ENCODE results near the gene RMI1. TPM values are rescaled to one million over a fixed set of nuclear protein-coding genes. Genes with fewer than 3 reads are reported as not detected.

RMI1 gene
- 10 to 100 TPM; 25.0 to 25.5 TPM for total RNA-seq

- ChIA-PET POLR2A (interaction anchor here (0.7 to 2.3 kb wide), 11 partner anchors 15 to 356 kb away, joined by 3 to 12 read pairs (median 4); partner anchors contain the start of genes KIF27 and UBQLN1), CTCF (interaction anchor here (0.7 to 1.9 kb wide), 5 partner anchors 60 to 357 kb away, joined by 3 to 6 read pairs (median 4); partner anchors contain the start of genes IDNK and KIF27)
- ATAC-seq (peak; percentile 78), DNase-seq (peak; percentile 100)
- Mint-ChIP-seq H3K9me3 (ENCODE audit: low read depth) (no peaks in the 10 kb centered on the region), H3K27ac (peak within 1 kb of the TSS; percentile 99), H3K27me3 (no peaks in the 10 kb centered on the region), H3K4me3 (peak within 1 kb of the TSS; percentile 100), H3K36me3 (ENCODE audit: low read depth) (peaks cover 57% of the 10 kb centered on the region), H3K4me1 (peaks cover 37% of the 10 kb centered on the region)
- intact Hi-C loops (cut with DNase I, micrococcal nuclease): loop anchor here (1.0 to 2.0 kb wide), 9 partner anchors 24 to 1960 kb away; partner anchors contain the start of genes KIF27 (in 2 of the 2), UBQLN1 (in 2 of the 2), GKAP1 (in 1 of the 2) and IDNK (in 1 of the 2)
Observed at GRCh38 chr9:83980395-83981125, at the start of gene RMI1. Gene RMI1 (plus strand): TSS chr9:83980805. CDS start chr9:84000987, 20,182 bp downstream.

DNA sequence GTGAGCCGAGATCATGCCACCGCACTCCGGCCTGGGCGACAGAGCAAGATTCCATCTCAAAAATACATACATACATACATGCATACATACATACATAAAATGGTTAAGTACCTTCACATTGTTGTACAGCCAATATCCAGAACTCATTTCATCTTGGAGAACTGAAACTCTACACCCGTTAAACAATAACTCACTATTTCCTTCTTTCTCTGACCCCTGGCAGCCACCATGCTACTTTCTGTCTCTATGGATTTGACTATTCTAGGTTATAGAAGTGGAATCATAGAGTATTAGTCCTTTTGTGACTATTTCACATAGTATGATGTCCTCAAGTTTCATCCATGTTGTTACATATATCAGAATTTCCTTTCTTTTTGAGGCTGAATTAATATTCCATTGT is 49.7 kb upstream of the RMI1 start:
- intact Hi-C loops (cut with DNase I, micrococcal nuclease): no loop called here
- Mint-ChIP-seq H3K9me3 (ENCODE audit: low read depth) (no peaks in the 10 kb centered on the region), H3K36me3 (ENCODE audit: low read depth) (no peaks in the 10 kb centered on the region), H3K4me1 (peaks cover 12% of the 10 kb centered on the region), H3K27ac (no peak overlapping the region), H3K27me3 (no peaks in the 10 kb centered on the region), H3K4me3 (no peak overlapping the region)
- CTCF ChIA-PET: interaction anchor here (2.0 kb wide), 1 partner anchor 9 kb away, joined by 7 read pairs; the partner anchor contains the start of gene KIF27
- ATAC-seq (no peak), DNase-seq (no peak)
- POLR2A ChIA-PET: no interaction called here

GRCh38 chr9:83932011-83932410 is 48.6 kb upstream of the RMI1 start:
- H3K4me3 Mint-ChIP-seq: no peak overlapping the region
- DNase-seq: no peak
- no peaks in the 10 kb centered on the region for H3K36me3 Mint-ChIP-seq (ENCODE audit: low read depth)
- intact Hi-C loops (cut with DNase I, micrococcal nuclease): no loop called here
- H3K9me3 Mint-ChIP-seq (ENCODE audit: low read depth): no peaks in the 10 kb centered on the region
- peaks cover 12% of the 10 kb centered on the region for H3K4me1 Mint-ChIP-seq
- H3K27me3 Mint-ChIP-seq: no peaks in the 10 kb centered on the region
- ChIA-PET POLR2A (no interaction called here), CTCF (interaction anchor here (1.0 to 2.0 kb wide), 2 partner anchors 10 to 11 kb away, joined by 3 to 7 read pairs; partner anchors contain the start of gene KIF27)
- ATAC-seq: no peak
- H3K27ac Mint-ChIP-seq: no peak overlapping the region

DNA sequence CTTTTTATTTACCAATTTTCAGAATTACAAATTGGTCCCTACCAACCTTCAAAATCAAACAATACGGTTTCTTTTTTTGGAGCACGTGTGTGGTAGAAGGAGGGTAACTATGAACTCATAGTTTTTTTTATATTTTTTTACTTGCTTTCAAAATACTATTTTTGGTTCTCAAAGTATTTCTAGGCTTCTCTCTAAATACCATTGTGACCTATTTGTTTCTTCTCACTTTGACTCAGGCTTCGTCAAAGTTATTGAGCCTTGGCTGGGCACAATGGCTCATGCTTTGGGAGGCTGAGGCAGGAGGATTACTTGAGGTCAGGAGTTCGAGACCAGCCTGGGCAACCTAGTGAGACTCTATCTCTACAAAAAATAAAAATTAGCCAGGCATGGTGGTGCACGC is 47.8 kb upstream of the RMI1 start:
- H3K9me3 Mint-ChIP-seq (ENCODE audit: low read depth): no peaks in the 10 kb centered on the region
- ChIA-PET POLR2A (no interaction called here), CTCF (interaction anchor here (0.6 to 1.0 kb wide), 3 partner anchors 12 to 311 kb away, joined by 3 to 4 read pairs (median 3); no protein-coding TSS in a partner anchor)
- H3K27me3 Mint-ChIP-seq: no peaks in the 10 kb centered on the region
- ATAC-seq: no peak
- H3K36me3 Mint-ChIP-seq (ENCODE audit: low read depth): peaks cover 1% of the 10 kb centered on the region
- H3K27ac Mint-ChIP-seq: no peak overlapping the region
- intact Hi-C loops (cut with DNase I, micrococcal nuclease): no loop called here
- H3K4me1 Mint-ChIP-seq: peaks cover 12% of the 10 kb centered on the region
- DNase-seq: no peak
- H3K4me3 Mint-ChIP-seq: no peak overlapping the region

- Mint-ChIP-seq H3K4me1 (peaks cover 12% of the 10 kb centered on the region), H3K27me3 (no peaks in the 10 kb centered on the region), H3K4me3 (no peak overlapping the region), H3K27ac (no peak overlapping the region), H3K9me3 (ENCODE audit: low read depth) (no peaks in the 10 kb centered on the region), H3K36me3 (ENCODE audit: low read depth) (peaks cover 3% of the 10 kb centered on the region)
- CTCF ChIA-PET: interaction anchor here (0.7 kb wide), 1 partner anchor 12 kb away, joined by 3 read pairs; the partner anchor contains the start of gene KIF27
- no peak for ATAC-seq
- intact Hi-C loops (cut with DNase I, micrococcal nuclease): no loop called here
- POLR2A ChIA-PET: no interaction called here
- DNase-seq: no peak
Observed at GRCh38 chr9:83933790-83934189, 46.8 kb upstream of the RMI1 start.

GRCh38 chr9:83934569-83935275 is 45.9 kb upstream of the RMI1 start:
- POLR2A ChIA-PET: no interaction called here
- CTCF ChIA-PET: interaction anchor here (0.5 kb wide), 1 partner anchor 1351 kb away, joined by 3 read pairs; no protein-coding TSS in a partner anchor
- ATAC-seq (no peak), DNase-seq (no peak)
- no peaks in the 10 kb centered on the region for H3K27me3 Mint-ChIP-seq
- no peak overlapping the region for H3K4me3 Mint-ChIP-seq
- intact Hi-C loops (cut with DNase I, micrococcal nuclease): no loop called here
- H3K9me3 Mint-ChIP-seq (ENCODE audit: low read depth): no peaks in the 10 kb centered on the region
- H3K4me1 Mint-ChIP-seq: peaks cover 12% of the 10 kb centered on the region
- H3K36me3 Mint-ChIP-seq (ENCODE audit: low read depth): peaks cover 8% of the 10 kb centered on the region
- H3K27ac Mint-ChIP-seq: no peak overlapping the region

DNA sequence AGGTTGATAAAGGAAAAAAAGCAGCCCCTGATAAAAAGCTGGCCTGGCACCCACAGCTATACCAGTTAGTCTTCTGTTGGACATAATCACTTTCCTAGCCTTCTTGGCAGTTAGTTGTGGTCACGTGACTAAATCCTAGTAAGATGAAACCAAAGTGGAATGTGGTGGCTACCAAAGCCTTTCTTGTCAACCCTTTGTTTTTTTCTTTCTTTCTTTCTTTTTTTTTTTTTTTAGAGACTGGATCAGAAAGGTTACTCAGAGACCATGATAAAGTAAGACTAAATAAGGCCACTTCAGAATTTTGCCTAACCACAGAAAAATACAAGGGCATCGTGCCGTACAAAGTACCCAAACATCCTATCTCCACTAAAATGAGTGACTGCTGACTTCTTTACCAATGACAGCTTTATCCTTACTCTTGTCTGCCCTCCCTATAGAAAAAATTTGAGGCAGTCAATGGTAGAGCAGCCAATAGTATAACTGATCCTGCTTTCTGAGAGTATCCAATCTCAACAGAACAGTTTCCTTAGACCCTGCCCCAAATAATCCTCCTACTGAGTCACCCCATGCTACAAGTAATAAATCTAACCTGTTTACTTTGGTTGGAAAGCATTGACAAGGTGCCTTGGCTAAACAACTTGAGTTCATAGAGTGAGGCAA is 45.2 kb upstream of the RMI1 start:
- CTCF ChIA-PET: interaction anchor here (0.5 kb wide), 1 partner anchor 1350 kb away, joined by 3 read pairs; no protein-coding TSS in a partner anchor
- peaks cover 9% of the 10 kb centered on the region for H3K36me3 Mint-ChIP-seq (ENCODE audit: low read depth)
- no peak overlapping the region for H3K4me3 Mint-ChIP-seq
- ATAC-seq (no peak), DNase-seq (no peak)
- no peaks in the 10 kb centered on the region for H3K9me3 Mint-ChIP-seq (ENCODE audit: low read depth)
- POLR2A ChIA-PET: no interaction called here
- H3K4me1 Mint-ChIP-seq: peaks cover 12% of the 10 kb centered on the region
- intact Hi-C loops (cut with DNase I, micrococcal nuclease): no loop called here
- no peaks in the 10 kb centered on the region for H3K27me3 Mint-ChIP-seq
- no peak overlapping the region for H3K27ac Mint-ChIP-seq

DNA sequence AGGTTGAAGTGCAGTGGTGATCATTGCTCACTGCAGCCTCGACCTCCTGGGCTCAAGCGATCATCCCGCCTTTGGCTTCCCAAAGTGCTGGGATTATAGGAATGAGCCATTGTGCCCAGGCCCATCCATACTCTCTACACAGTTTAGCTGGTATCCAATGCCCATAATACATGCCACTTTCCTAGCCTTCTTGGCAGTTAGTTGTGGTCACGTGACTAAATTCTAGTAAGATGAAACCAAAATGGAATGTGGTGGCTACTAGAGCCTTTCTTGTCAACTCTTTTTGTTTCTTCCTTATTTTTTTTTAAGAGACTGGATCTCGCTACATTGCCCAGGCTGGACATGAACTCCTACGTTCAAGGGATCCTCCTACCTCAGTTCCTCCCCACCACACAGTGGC is 44.1 kb upstream of the RMI1 start:
- POLR2A ChIA-PET: no interaction called here
- no peak overlapping the region for H3K4me3 Mint-ChIP-seq
- DNase-seq: no peak
- H3K27me3 Mint-ChIP-seq: no peaks in the 10 kb centered on the region
- peaks cover 16% of the 10 kb centered on the region for H3K36me3 Mint-ChIP-seq (ENCODE audit: low read depth)
- no peak for ATAC-seq
- no peaks in the 10 kb centered on the region for H3K9me3 Mint-ChIP-seq (ENCODE audit: low read depth)
- intact Hi-C loops (cut with DNase I, micrococcal nuclease): no loop called here
- peaks cover 7% of the 10 kb centered on the region for H3K4me1 Mint-ChIP-seq
- no peak overlapping the region for H3K27ac Mint-ChIP-seq
- CTCF ChIA-PET: interaction anchor here (0.7 to 2.2 kb wide), 4 partner anchors 14 to 324 kb away, joined by 3 to 17 read pairs (median 5); no protein-coding TSS in a partner anchor

DNA sequence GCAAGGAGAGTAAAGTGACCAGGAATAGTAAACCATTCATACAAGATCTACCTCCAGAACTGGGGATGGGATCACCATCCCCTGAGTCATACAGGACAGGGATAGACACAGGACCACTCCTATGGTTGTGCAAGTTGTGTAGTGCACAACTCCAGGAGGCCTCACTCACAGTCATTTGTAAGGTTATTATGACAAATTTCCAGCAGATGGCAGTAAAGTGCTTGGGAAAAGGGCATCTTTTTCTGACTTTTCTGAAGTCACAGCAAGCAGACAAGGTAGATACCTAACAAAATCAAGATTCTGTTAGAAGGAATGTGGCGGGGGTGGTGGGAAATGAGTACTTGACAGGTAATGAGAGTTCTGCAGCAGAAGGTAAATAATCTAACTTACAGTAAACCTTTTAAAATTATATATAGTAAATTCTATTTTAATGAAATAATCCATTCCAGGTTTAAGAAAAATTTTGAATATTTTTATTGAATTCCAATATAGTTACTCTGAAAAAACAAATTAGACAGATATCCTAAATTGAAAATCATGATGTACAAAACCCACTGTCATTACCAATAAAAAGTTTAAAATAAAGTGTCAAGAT is 42.6 kb upstream of the RMI1 start:
- peak; percentile 63 for ATAC-seq
- CTCF ChIA-PET: interaction anchor here (0.8 to 2.2 kb wide), 10 partner anchors 8 to 378 kb away, joined by 3 to 17 read pairs (median 5); no protein-coding TSS in a partner anchor
- intact Hi-C loops (cut with DNase I, micrococcal nuclease): loop anchor here (1.0 kb wide), 3 partner anchors 235 to 377 kb away; no protein-coding TSS in a partner anchor

DNA sequence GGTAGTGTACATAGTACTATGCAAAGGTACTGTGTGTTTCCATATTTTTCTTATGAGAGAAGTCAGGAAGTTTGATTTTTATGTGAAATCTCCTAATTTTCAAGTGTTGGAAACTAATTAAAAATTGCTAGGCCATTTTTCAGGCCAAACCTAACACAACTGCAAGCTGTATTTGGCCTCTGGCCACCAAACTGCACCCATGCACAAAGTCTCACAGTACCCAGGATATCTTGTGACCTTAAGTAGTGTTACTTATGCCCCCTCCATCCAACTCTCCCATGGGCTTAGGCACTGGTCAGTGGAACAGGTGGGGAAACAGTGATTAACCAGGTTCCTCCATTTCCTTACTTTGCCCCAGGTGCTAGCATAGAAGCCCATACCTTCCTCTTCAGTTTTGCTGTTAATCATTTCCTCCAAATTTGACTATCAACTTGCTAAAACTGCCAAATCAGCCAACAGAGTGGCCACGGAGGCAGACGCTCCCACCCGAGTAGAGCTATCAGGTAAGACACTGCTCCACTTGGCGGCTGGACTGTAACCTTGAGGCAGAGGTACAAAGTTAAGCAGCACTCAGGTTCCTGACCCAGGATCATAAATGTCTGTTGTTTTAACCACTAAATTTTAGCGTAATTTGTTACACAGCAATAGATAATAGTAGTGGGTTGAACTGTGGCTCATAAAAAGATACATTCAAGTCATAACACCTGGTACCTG is 39.9 kb upstream of the RMI1 start:
- H3K36me3 Mint-ChIP-seq (ENCODE audit: low read depth): peaks cover 33% of the 10 kb centered on the region
- DNase-seq (no peak), ATAC-seq (no peak)
- intact Hi-C loops (cut with DNase I, micrococcal nuclease): no loop called here
- no peak overlapping the region for H3K27ac Mint-ChIP-seq
- ChIA-PET POLR2A (no interaction called here), CTCF (interaction anchor here (0.6 to 1.8 kb wide), 3 partner anchors 17 to 342 kb away, joined by 3 to 5 read pairs (median 3); no protein-coding TSS in a partner anchor)
- H3K4me3 Mint-ChIP-seq: no peak overlapping the region
- no peaks in the 10 kb centered on the region for H3K27me3 Mint-ChIP-seq
- H3K9me3 Mint-ChIP-seq (ENCODE audit: low read depth): no peaks in the 10 kb centered on the region
- H3K4me1 Mint-ChIP-seq: no peaks in the 10 kb centered on the region

More for the DNA sequence above, 42.6 kb upstream of the RMI1 start:
- Mint-ChIP-seq H3K27ac (no peak overlapping the region), H3K36me3 (ENCODE audit: low read depth) (peaks cover 22% of the 10 kb centered on the region), H3K9me3 (ENCODE audit: low read depth) (no peaks in the 10 kb centered on the region), H3K4me3 (no peak overlapping the region), H3K27me3 (no peaks in the 10 kb centered on the region), H3K4me1 (no peaks in the 10 kb centered on the region)
- DNase-seq: peak; percentile 23
- POLR2A ChIA-PET: no interaction called here

All from activated CD4-positive, alpha-beta T cell treated with anti-CD3 and anti-CD28 coated beads for 36 hours (primary cell).